NCI-H2171 (cell line): Measurements from ENCODE around the gene NLRP3.
"Not testable (repeated sequence)": the region's sequence is repeated elsewhere in the genome, so short reads cannot be mapped to it uniquely, and the experiment has no call there.

Experiments used
- DNase-seq: peaks from one replicate; lab custom pipeline; 2025; lab: John Stamatoyannopoulos, UW

The NLRP3 gene

GRCh38 chr1:247390996-247391395 is 25.0 kb upstream of the NLRP3 start:
- DNase-seq = no peak

- no peak for DNase-seq
Measured at GRCh38 chr1:247392088-247392487, 23.9 kb upstream of the NLRP3 start.

GRCh38 chr1:247395075-247395474 is 20.9 kb upstream of the NLRP3 start:
- DNase-seq = not testable (repeated sequence)

- no peak for DNase-seq
Measured at GRCh38 chr1:247400685-247401084, 15.3 kb upstream of the NLRP3 start.

GRCh38 chr1:247401310-247402119 is 14.5 kb upstream of the NLRP3 start:
- no peak for DNase-seq

GRCh38 chr1:247402120-247402675 is 13.8 kb upstream of the NLRP3 start:
- DNase-seq = no peak

GRCh38 chr1:247406014-247406656 is 9.8 kb upstream of the NLRP3 start:
- no peak for DNase-seq

- no peak for DNase-seq
Measured at GRCh38 chr1:247407180-247407616, 8.8 kb upstream of the NLRP3 start.

- no peak for DNase-seq
Measured at GRCh38 chr1:247408100-247408499, 7.9 kb upstream of the NLRP3 start.

- no peak for DNase-seq
Measured at GRCh38 chr1:247409869-247410544, 6.0 kb upstream of the NLRP3 start.

- no peak for DNase-seq
Measured at GRCh38 chr1:247411621-247412327, 4.2 kb upstream of the NLRP3 start.

GRCh38 chr1:247417831-247418230 is 1.9 kb downstream of the NLRP3 start:
- DNase-seq = no peak

GRCh38 chr1:247419336-247419735 is 3.4 kb downstream of the NLRP3 start:
- DNase-seq = no peak

GRCh38 chr1:247421074-247421473 is 5.1 kb downstream of the NLRP3 start:
- DNase-seq = no peak

GRCh38 chr1:247429496-247429895 is 13.5 kb downstream of the NLRP3 start:
- DNase-seq = no peak

GRCh38 chr1:247430434-247430833 is 14.5 kb downstream of the NLRP3 start:
- DNase-seq = no peak

GRCh38 chr1:247431643-247432042 is 15.7 kb downstream of the NLRP3 start:
- no peak for DNase-seq

- no peak for DNase-seq
Measured at GRCh38 chr1:247434005-247434404, 18.0 kb downstream of the NLRP3 start.

GRCh38 chr1:247435030-247435758 is 19.2 kb downstream of the NLRP3 start:
- no peak for DNase-seq

GRCh38 chr1:247435759-247436147 is 19.8 kb downstream of the NLRP3 start:
- DNase-seq = no peak
